ENCODE data around the gene SAMD11.

Gene SAMD11

DNA sequence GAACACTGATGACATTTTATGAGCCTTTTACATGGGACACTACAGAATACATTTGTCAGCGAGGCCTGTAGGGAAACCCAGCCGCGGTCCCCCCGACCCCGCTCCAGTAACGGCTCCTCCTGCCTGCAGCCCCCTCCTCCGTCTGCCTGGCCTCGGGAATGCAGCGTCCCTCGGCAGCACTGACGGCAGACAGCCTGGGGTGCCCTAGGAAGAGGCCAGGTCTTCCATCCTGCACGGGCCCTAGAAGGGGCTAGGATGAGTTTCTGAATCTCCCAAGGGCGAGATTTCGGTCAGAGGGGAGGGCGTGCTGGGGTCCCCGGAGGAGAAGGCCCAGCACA is 8.4 kb downstream of the SAMD11 start:
- no peak for DNase-seq (ENCODE audit: low read depth in 3 of 3, low spot score in 1 of 3)

DNA sequence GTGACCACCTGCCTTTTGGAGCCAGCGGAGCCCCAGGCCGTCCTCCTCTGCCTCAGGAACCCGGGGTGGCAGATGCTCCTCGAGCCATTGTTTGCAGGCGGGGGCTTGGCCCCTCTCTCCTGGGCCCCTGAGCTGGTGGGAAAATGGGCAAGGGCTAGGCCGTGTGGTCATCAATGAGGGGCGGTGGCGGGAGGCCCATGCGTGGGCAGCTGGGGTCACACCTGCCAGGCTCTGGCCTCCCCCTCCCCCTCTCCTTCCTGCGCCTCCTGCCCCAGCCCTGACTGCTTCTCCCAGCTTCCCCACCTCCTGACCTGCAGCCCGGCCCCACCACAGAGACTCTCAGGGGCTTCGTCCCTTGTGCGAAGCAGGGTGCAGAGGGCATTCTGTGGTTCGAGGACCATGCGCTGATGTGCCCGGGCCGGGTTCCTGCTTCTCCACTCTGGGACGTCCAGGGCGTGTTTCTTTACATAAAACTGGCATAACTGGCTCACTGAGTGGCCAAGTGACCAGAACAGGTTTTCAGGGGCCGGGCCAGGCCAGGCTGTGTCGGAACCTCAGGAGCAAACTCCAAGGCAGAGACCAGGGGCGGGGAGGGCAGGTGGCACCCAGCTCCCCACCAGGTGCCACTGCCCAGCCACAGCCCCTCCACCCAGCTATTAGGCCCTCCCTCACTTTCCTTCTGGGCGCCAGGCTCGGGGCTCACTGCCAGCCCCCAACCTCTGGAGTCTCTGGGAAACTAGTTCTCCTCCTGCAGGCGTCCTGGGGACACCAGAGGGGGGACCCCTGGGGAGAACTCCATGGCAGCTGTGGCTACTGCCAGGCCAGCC is 9.3 kb downstream of the SAMD11 start:
- no peak for DNase-seq (ENCODE audit: low read depth in 3 of 3, low spot score in 1 of 3)

DNA sequence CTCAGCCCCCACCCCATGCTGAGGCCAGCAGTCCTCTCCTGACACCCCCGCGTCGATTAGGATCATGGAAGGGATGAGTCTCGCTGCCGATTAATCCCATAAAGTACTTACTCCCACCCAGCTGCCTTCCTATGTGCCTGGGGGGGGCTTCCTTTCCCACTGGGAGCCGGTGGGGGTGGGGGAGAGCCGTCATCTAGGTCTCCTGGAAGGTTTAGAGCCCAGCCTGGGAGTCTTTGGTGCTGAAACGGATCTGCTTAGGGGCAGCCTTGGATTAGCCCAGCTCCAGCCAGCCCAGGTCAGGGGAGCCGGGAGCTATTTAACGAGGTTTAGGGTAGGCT is 9.8 kb downstream of the SAMD11 start:
- DNase-seq (ENCODE audit: low read depth in 3 of 3, low spot score in 1 of 3) = no peak

DNA sequence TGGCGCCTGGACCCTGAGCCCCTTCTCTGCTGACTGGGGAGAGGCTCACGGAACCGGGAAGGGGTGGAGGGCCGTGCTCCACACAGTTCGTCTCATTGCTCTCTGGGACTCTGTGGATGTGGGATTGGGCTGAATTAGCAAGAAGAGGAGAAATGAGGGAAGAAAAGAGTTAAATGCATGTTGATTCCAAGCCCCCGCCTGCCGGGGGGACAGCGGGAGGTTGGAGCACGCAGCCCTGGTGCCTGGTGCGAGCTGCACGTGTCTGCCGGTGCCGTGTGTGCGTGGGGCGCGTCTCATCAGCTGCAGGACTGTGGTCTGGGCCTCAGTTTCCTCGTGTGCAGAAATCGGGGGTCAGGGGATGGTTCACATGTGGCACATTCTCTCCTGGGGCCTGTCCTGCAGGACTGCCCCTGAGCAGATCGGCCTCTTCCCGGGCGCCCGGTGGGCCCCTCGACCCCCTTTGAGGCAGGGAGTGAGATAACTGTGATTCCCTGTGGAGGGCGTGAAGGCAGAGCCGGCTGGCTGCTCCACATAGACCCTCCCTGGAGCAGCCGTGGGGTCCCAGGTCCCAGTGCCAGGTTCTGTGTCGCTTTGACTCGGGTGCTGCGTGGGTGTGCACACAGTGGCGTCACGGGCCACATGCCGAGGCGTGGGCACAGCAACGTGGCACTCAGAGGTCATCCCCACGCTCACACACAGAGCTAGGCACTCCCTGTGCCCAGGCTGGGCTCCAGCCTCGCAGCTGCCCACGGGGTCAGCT is 11.4 kb downstream of the SAMD11 start:
- no peak for DNase-seq (ENCODE audit: low read depth in 3 of 3, low spot score in 1 of 3)

DNA sequence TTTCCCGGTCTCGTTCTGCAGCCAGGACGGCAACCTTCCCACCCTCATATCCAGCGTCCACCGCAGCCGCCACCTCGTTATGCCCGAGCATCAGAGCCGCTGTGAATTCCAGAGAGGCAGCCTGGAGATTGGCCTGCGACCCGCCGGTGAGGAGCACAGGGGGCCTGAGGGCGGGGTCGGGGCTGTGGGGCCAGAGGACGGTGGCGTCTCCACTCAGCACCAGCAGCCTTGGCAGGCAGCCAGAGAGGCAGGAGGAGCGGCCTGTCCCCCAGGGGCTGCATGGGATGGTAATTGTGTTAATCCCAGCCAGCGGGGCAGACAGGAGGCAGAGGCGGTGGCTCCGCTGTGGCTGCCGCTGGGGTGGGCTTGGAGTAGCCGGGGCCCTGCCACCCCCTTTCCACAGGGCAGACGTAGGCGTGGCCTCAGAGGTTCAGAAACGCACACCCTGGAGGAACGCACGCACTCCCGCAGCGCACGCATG is 12.1 kb downstream of the SAMD11 start:
- no peak for DNase-seq (ENCODE audit: low read depth in 3 of 3, low spot score in 1 of 3)

DNA sequence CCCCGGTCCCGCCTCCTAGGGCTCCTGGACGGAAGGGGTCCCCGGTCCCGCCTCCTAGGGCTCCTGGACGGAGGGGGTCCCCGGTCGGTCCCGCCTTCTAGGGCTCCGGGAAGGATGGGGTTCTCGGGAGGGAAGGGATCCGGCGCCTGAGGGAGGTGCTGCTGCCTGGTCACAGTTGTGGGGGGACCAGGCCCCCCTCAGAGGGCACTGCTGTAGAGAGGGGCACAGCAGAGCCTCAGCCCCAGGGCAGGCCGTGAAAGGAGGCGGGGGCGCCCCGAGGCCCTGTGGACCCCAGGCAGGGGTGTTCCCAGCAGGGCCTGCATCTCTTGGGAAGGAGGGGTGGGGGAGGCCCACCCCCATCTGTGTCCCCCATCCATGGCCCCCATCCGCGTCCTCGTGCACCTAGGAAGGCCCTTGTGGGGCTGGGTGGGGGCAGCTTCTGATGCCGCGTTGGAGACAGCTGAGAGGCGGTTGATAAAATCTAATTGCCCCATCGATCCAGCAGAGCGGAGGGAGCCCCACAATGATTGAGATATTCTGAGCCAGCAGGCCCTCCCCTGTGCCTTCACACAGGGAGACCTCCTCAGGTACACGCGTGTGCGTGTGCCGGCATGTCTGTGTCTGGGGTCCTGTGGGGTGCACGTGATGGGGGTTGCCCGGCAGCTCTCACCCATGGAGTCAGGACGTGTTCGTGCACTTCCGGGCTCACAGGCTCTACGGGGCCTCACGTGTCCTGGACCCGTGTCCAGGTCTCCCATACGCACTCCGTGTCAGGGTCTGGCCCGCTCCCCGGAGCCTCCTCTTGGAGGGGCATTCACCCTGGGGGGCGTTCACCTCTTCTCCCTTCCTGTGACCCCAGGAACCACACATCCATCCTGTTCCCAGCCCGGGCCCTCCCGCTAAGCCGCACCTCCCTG is 12.9 kb downstream of the SAMD11 start:
- no peak for DNase-seq (ENCODE audit: low read depth in 3 of 3, low spot score in 1 of 3)

DNA sequence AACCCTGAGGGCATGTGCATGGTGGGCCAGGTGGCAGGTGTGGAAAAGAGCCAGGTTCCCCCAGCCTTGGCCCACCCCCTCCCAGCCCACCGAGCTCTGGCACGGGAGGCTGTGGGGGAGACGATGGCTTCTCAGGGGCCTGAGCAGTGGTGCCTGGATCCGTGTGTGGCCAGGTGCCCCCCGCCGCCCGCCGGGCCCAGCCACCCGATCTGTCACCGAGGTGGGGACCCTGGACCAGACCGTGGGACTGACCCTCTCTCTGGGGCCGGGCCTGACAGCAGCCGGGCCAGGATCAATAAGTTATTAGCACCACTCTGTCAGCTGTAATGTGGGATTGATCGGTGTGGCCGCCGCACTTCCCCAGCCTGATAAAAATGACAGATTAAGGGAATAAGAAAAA is 13.8 kb downstream of the SAMD11 start:
- DNase-seq (ENCODE audit: low read depth in 3 of 3, low spot score in 1 of 3) = no peak

DNA sequence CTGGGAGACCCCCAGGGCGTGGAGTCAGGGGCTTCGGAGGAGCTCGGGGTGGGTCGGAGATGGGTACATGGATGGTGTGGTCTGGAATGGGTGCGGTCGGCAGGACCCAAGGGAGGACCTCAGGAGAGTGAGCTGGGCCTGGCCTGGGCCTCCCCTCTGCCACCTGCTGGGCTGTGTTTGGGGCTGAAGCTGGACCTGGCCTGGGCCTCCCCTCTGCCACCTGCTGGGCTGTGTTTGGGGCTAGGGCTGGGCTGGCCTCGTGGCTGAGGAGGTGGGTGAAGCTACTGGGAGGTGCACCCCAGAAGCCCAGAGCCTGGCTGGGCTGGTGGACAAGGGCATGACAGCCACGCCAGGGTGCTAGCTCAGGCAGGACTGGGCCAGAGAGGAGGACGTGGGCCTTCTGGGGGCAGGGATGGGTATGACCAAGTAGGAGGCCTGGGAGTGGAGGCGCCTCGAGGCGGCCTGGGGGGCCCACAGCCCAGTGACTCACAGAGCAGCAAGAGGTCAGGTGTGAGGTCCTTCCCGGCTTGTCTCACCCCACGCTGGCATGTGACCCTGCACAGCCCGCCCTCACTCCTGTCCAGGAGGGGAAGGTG is 14.5 kb downstream of the SAMD11 start:
- DNase-seq (ENCODE audit: low read depth in 3 of 3, low spot score in 1 of 3) = no peak

DNA sequence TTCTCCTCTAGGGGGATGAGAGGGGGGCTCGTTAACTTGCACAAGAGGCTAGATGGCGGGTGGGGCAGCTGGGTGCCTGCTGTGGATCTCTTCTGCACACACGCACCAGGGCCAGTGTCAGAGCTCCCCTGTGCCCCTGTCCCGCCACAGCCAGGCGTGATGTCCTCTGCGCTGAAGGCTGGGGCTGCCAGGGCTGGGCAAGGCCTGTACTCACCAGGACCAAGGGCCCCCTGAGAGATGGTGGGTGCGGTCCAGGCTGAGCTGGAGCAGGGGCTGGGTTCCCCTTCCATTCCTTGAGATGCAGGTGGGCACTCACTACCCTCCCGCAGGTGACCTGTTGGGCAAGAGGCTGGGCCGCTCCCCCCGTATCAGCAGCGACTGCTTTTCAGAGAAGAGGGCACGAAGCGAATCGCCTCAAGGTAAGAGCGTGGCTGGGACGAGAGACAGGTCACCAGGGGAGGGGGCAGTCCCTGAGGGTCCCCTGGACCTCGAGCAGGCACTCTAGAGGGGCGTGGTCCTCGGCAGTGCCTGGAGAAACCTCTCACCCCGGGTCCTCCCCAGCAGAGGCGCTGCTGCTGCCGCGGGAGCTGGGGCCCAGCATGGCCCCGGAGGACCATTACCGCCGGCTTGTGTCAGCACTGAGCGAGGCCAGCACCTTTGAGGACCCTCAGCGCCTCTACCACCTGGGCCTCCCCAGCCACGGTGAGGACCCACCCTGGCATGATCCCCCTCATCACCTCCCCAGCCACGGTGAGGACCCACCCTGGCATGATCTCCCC is 15.2 kb downstream of the SAMD11 start:
- no peak for DNase-seq (ENCODE audit: low read depth in 3 of 3, low spot score in 1 of 3)

DNA sequence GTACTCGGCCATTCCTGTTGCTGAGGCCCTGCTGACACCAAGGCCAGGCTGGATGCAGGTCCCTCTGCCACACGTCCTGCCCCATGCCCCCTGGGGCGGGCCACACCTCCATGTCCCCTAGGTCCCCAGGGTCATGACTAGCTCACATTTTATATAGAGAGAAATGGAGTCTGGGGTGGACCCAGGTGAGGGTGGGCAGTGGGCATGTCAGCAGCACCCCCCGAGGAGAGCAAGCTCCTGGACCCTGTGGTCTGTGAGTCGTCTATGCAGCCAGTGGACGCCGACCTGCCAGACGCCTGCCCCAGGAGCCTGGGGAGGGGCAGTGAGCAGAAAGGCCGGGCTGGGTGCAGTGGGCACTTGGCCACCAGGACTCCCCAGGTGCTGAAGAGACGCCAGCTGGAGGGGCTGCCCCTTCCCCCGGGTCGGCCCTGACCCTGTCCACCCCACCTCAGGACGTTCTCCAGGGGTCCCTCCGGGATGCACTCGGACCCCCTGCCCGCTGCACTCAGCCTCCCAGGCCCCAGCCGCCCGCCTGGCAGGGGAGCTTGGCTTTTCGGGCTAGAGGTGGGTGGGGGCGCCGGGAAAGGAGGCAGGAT is 15.9 kb downstream of the SAMD11 start:
- no peak for DNase-seq (ENCODE audit: low read depth in 3 of 3, low spot score in 1 of 3)

DNA sequence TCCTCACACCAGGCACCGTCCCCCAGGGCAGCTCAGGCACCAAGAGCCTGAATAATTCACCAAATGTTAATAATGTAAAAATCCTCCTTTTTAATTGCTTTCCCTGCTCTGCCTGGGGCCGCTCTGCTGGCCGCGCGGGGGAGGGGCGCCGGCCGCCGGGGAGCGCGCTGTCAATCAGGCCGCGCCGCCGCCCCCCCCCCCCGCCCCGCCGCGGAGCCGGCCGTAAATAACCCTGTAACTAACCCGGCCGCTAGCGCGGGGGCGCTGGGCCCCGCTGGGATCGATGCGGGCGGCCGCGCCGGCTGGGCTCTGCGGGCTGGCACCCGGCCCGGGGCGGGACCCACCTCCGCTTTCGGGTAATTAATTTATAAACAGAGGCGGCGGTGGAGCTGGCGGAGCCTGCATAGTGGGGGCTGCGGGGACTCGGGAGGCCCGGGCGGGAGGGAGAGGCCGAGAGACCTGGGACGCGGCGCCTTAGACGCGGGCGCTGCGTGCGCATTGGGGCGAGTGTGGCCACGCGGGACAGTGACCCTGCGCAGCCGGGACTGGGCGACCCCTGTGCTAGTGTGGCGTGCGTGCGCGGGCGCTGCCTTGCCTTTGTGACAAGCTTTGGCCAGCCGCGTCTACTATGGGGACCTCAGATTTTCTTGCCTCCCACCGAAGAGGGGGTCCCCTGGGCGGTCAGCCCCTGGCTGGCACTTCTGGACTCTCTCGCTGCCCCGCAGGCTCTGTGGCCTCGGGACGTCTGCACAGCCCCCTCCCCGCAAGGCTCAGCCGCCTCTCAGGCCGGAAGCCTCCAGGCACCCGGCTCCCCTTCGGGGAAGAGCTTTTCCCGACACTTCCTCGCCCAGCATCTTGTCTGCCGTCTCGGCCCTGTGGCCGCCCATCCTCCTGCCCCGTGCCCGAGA is 16.6 kb downstream of the SAMD11 start:
- DNase-seq (ENCODE audit: low read depth in 3 of 3, low spot score in 1 of 3) = no peak

DNA sequence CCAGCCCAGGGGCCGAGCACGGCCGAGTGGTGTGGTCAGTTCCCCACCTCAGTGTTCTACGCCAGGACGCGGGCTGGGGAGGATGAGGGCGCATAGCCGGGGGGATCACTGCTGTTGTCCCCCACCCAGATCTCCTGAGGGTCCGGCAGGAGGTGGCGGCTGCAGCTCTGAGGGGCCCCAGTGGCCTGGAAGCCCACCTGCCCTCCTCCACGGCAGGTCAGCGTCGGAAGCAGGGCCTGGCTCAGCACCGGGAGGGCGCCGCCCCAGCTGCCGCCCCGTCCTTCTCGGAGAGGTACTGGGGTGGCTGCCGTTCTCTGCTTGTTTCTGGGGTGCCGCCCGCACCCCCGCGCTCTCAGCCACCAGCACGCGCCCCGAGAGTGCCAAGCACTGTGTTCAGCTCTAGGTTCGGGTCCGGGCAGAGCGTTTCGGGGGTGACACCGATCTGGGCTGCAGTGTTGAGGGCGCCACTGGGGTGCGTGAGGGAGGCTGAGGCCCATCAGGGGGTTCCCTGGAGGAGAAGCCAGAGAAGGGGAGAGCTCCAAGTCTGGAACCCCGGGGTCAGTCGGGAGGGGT is 17.4 kb downstream of the SAMD11 start:
- no peak for DNase-seq (ENCODE audit: low read depth in 3 of 3, low spot score in 1 of 3)

DNA sequence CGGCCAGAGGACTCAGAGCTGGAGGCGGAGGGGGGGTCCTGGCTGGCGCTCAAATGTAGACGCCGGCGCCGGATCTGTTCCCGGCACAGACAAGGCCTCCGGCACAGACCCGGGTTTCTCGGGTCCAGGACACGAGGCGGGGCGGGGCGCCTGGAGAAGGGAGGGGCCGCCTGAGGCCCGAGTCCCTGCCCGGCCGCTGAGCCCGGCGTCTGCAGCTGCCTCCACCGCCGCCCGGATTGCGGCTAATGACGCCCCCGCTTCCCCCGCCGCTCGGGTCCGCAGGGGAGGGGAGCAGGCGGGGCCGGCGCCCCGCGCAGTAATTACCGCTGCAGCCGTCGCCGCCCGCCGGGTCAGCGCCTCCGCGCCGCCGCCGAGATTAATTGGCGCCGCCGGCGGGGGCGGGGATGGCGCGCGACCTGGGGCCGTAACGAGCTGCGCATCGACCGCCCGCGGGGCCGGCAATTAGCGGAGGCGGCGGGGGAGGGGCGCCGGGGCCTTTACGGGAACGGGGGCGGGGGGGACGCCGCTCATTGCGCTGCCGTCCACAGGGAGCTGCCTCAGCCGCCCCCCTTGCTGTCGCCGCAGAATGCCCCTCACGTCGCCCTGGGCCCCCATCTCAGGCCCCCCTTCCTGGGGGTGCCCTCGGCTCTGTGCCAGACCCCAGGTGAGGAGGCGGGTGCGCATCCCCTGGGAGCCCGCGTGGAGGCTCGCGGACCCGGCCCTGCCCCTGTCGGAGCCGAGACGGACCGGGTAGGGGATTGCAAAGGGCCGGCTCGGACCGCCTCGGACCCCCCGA is 18.1 kb downstream of the SAMD11 start:
- DNase-seq (ENCODE audit: low read depth in 3 of 3, low spot score in 1 of 3) = no peak

DNA sequence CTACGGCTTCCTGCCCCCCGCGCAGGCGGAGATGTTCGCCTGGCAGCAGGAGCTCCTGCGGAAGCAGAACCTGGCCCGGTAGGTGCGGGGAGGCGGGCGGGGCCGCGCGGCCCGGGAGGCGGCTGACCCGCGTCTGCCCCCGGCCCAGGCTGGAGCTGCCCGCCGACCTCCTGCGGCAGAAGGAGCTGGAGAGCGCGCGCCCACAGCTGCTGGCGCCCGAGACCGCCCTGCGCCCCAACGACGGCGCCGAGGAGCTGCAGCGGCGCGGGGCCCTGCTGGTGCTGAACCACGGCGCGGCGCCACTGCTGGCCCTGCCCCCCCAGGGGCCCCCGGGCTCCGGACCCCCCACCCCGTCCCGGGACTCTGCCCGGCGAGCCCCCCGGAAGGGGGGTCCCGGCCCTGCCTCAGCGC is 18.7 kb downstream of the SAMD11 start:
- no peak for DNase-seq (ENCODE audit: low read depth in 3 of 3, low spot score in 1 of 3)

DNA sequence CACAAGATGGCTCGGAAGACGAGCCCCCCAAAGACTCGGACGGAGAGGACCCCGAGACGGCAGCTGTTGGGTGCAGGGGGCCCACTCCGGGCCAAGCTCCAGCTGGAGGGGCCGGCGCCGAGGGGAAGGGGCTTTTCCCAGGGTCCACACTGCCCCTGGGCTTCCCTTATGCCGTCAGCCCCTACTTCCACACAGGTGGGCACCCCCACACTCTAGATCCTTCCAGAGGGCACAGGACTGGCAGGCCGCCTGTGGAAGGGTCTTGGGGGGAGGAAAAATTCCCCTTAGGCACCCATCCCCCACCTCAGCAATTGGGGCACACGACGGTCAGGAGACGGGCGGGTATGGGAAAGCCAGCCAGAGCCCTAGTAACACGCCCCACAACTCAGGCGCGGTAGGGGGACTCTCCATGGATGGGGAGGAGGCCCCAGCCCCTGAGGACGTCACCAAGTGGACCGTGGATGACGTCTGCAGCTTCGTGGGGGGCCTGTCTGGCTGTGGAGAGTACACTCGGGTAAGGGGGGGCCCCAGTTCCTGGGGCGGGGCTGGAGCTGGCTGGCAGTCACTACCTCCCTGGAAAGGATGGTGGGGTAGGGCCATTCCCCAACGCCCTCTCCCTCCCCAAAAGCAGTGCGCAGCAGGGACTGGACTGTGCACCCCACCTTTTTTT is 19.3 kb downstream of the SAMD11 start:
- no peak for DNase-seq (ENCODE audit: low read depth in 3 of 3, low spot score in 1 of 3)

DNA sequence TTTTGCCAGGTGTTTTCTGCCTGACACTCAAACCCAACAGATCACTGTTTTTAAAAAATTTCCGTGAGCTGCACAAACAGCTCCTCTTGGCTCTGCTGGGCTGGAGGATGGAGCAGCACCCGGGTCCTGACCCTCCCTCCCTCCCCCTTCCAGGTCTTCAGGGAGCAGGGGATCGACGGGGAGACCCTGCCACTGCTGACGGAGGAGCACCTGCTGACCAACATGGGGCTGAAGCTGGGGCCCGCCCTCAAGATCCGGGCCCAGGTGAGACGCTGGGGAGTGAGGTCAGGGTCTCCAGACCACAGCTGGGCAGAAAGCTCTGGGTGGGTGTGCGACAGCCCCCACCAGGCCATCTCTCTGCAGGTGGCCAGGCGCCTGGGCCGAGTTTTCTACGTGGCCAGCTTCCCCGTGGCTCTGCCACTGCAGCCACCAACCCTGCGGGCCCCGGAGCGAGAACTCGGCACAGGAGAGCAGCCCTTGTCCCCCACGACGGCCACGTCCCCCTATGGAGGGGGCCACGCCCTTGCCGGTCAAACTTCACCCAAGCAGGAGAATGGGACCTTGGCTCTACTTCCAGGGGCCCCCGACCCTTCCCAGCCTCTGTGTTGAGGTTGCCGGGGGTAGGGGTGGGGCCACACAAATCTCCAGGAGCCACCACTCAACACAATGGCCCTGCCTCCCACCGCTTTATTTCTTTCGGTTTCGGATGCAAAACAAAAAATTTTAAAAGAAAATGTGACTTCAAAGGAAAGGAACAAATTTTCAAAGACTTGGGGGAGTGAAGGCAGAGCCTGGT is 20.0 kb downstream of the SAMD11 start:
- no peak for DNase-seq (ENCODE audit: low read depth in 3 of 3, low spot score in 1 of 3)
